Right lobe of liver (tissue), 6 donors: Measurements from ENCODE around the gene IRF2BP2. TPM values are rescaled to one million over a fixed set of nuclear protein-coding genes. Genes with fewer than 3 reads are reported as not detected.

Source experiments
- ATAC-seq, 4 donors: fragments of 200-7000 bp; cut with Tn5 transposase; one replicate each; pipeline ENCODE4 v1.9.1; 2020; ENCODE audit warnings: mild to moderate bottlenecking in 4 of 4, moderate library complexity in 4 of 4
- DNase-seq, 3 donors: peaks; one replicate each; pipeline ENCODE4 v3.0.0-alpha.2; 2020
- H3K27ac ChIP-seq, 3 donors: fragments of 200-600 bp; one replicate each; pipeline ENCODE4 v1.8.0; 2022
- H3K27me3 ChIP-seq, 2 donors: fragments of 200-600 bp; one replicate each; pipeline ENCODE4 v1.8.0; 2022
- H3K36me3 ChIP-seq, 4 donors: fragments of 200-600 bp; sonication (generic) in 1 of 4; one replicate each; pipeline versions ENCODE4 v1.5.1 to v1.8.0; 2017 to 2022; ENCODE audit warnings: control low read depth in 1 of 4
- H3K4me1 ChIP-seq, 4 donors: fragments of 200-600 bp; sonication (generic) in 1 of 4; one replicate each; pipeline versions ENCODE4 v1.5.1 to v1.8.0; 2017 to 2022; ENCODE audit warnings: control low read depth in 1 of 4
- H3K4me3 ChIP-seq, 3 donors: fragments of 200-600 bp; one replicate each; pipeline ENCODE4 v1.8.0; 2022
- H3K9me3 ChIP-seq, 4 donors: fragments of 200-600 bp; sonication (generic) in 1 of 4; one replicate each; pipeline versions ENCODE4 v1.5.1 to v1.8.0; 2017 to 2022; ENCODE audit warnings: control low read depth in 1 of 4
- POLR2A ChIP-seq: fragments of 450-650 bp; IDR thresholded peaks from one replicate; pipeline ENCODE4 v1.6.1; 2017; ENCODE audit warnings: antibody characterized with exemption, mild to moderate bottlenecking
- WGBS: methylation state at CpG from one replicate; pipeline ENCODE4 v1.1.6; 2018; ENCODE audit warnings: low coverage, low lambda C conversion rate; ENCODE audit not compliant: insufficient coverage; ENCODE audit errors: missing lambda C conversion rate; 5-methylcytosine and 5-hydroxymethylcytosine counted together
- intact Hi-C, 2 donors: fragments of 100-400 bp; cut with DNase I; formaldehyde crosslinking; loops; one replicate each; pipeline versions ENCODE4 v1.11.2 to v1.14.1; 2022
- total RNA-seq, 6 experiments: library from RNA; depleted of rRNA in 2 of 6; stranded (reverse); fragments of >200 nt in 2 of 6; fragmentation: NEBNext Ultra II Directional in 3 of 6; extraction: Animal tissue kit (Norgen Biotek cat#: 25700) in 3 of 6; gene quantifications; one replicate each; pipeline versions ENCODE4 v1.1.0 to v1.2.4, GENCODE V29; 2016 to 2023
- TF ChIP-seq, protein P1 (sequence below), 4 donors: fragments of 200-600 bp in 3 of 4; fragments of 450-650 bp in 1 of 4; IDR thresholded peaks; one replicate each; pipeline versions ENCODE4 v1.5.1 to v1.8.0; 2016 to 2022; ENCODE audit warnings: antibody characterized with exemption in 4 of 4, mild to moderate bottlenecking in 2 of 4
- donor health status: DM: no; HTN: yes; CAD: no.
- donor health status: DM: no; HTN: no; CAD: no.
- donor health status: DM: no; HTN: no; CAD: no.
- donor health status: DM: no; HTN: yes; CAD: no.
- donor health status: DM: no; HTN: yes; CAD: no.

Gene IRF2BP2
- total RNA-seq, 6 experiments from 2014 or later: 35.3 to 93.2 (median 56.8) TPM

- DNase-seq: no peak
Observed at GRCh38 chr1:234561319-234561718, 48.7 kb downstream of the IRF2BP2 start.

GRCh38 chr1:234559902-234560676 lies 49.9 kb downstream of the IRF2BP2 start:
- Histone ChIP-seq H3K27ac (no peak overlapping the region), H3K4me3 (no peak overlapping the region), H3K4me1 (no peaks in the 10 kb centered on the region), H3K36me3 (no peaks in the 10 kb centered on the region), H3K27me3 (no peaks in the 10 kb centered on the region), H3K9me3 (no peaks in the 10 kb centered on the region)
- no peak for ATAC-seq
- DNase-seq: no peak
- WGBS: 95% methylated on average over 6 of the region's 14 CpGs
- TF ChIP-seq, protein P1, sequence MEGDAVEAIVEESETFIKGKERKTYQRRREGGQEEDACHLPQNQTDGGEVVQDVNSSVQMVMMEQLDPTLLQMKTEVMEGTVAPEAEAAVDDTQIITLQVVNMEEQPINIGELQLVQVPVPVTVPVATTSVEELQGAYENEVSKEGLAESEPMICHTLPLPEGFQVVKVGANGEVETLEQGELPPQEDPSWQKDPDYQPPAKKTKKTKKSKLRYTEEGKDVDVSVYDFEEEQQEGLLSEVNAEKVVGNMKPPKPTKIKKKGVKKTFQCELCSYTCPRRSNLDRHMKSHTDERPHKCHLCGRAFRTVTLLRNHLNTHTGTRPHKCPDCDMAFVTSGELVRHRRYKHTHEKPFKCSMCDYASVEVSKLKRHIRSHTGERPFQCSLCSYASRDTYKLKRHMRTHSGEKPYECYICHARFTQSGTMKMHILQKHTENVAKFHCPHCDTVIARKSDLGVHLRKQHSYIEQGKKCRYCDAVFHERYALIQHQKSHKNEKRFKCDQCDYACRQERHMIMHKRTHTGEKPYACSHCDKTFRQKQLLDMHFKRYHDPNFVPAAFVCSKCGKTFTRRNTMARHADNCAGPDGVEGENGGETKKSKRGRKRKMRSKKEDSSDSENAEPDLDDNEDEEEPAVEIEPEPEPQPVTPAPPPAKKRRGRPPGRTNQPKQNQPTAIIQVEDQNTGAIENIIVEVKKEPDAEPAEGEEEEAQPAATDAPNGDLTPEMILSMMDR (IDR thresholded peaks at IDR 0.05): no peak
- no peak for TF ChIP-seq POLR2A
- intact Hi-C loops: no loop called here

More at GRCh38 chr1:234561319-234561718, 48.7 kb downstream of the IRF2BP2 start:
- H3K27ac ChIP-seq: no peak overlapping the region
- TF ChIP-seq, protein P1 (IDR thresholded peaks at IDR 0.05): no peak
- no peak for TF ChIP-seq POLR2A
- H3K27me3 ChIP-seq: no peaks in the 10 kb centered on the region
- 76% methylated on average over 2 of the region's 5 CpGs for WGBS
- ATAC-seq: no peak
- no peaks in the 10 kb centered on the region for H3K4me1 ChIP-seq
- H3K9me3 ChIP-seq: no peaks in the 10 kb centered on the region
- no peaks in the 10 kb centered on the region for H3K36me3 ChIP-seq
- H3K4me3 ChIP-seq: no peak overlapping the region
- intact Hi-C loops: no loop called here

DNA sequence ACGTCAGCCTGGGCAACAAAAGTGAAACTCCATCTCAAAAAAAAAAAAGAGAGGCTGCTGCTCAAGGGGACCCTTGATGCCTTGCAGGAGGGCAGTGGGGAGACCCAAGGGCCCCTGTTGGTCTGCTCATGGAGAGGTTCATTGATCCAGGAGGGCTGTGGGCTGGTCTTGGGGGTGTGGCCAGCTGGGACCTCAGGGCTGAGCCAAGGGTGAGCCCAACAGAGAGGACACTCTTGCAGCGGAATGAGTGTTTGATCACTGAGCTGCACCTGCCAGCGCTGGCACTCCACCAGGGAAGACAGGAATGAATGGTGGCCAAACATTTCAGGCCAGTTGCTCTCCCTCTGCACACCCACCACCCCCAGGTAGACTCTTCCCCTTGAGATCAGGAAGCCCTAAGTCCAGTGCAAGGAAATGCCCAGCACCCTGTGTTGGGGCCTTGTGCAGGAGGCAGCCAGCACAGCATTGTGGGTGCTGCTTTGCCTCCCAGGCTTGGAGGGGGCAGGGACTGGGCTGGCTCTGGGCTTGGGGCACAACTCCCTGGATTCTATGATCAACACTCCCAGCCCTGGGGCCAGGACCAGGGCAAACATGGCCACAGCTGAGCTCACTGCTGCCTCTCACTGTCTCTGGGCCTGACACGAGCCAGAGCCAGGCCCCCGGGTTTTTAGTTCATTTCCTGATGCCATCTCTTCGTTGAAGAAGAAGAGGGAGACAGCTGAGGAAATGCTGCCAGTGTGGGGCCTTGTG lies 50.7 kb downstream of the IRF2BP2 start:
- Histone ChIP-seq H3K27me3 (no peaks in the 10 kb centered on the region), H3K4me3 (no peak overlapping the region), H3K27ac (no peak overlapping the region), H3K9me3 (no peaks in the 10 kb centered on the region), H3K36me3 (no peaks in the 10 kb centered on the region), H3K4me1 (no peaks in the 10 kb centered on the region)
- intact Hi-C loops: no loop called here
- 86% methylated on average over 1 of the region's 6 CpGs for WGBS
- DNase-seq (no peak), ATAC-seq (peak; percentile 52 to 88 (median 76))
- no peak for TF ChIP-seq POLR2A
- TF ChIP-seq, protein P1 (IDR thresholded peaks at IDR 0.05): no peak

DNA sequence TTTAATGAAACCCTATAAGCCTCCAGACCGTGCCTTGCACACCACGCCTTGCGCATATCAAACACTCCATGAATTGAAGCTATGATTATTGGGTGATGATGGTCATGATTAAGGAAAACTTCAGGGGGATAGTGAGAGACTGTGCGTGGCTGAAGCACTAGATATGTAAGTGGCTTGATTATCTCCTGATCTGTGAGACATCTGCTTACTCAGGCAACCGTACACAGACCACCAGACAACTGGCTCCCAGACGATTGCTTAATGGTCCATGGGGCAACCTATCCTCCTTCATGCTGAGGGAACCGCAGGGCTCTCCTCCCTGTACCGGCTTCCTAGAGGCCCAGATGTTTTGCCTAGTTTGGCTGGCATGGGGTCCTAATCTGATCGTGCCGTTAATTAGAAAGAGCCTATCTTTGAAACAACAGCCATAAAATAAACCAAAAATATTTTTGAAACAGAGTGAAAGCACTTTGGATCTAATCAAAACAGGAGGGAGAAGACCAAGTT lies 51.6 kb downstream of the IRF2BP2 start:
- no peaks in the 10 kb centered on the region for H3K4me1 ChIP-seq
- WGBS: 70% methylated on average over 6 of the region's 10 CpGs
- no peaks in the 10 kb centered on the region for H3K27me3 ChIP-seq
- H3K9me3 ChIP-seq: no peaks in the 10 kb centered on the region
- no peak for ATAC-seq
- intact Hi-C loops: no loop called here
- H3K36me3 ChIP-seq: no peaks in the 10 kb centered on the region
- H3K27ac ChIP-seq: no peak overlapping the region
- DNase-seq: no peak
- TF ChIP-seq, protein P1 (IDR thresholded peaks at IDR 0.05): no peak
- no peak for TF ChIP-seq POLR2A
- H3K4me3 ChIP-seq: no peak overlapping the region
